IPS-18c (cell line): ENCODE measurements around the gene KRTAP4-9.
"Not testable (repeated sequence)": the region's sequence is repeated elsewhere in the genome, so short reads cannot be mapped to it uniquely, and the experiment has no call there.

Experiments
- H3K4me3 ChIP-seq: 2 replicates; pipeline ENCODE4 v1.7.0; 2013; ENCODE audit warnings: low read depth, mild to moderate bottlenecking, low read length, moderate library complexity; ENCODE audit not compliant: insufficient read depth
- H3K9me3 ChIP-seq: one replicate; pipeline ENCODE4 v1.6.1; 2013; ENCODE audit warnings: mild to moderate bottlenecking, low read length, moderate library complexity; ENCODE audit not compliant: control insufficient read depth, insufficient read depth

The KRTAP4-9 gene

GRCh38 chr17:41084100-41084856 is 20.9 kb upstream of the KRTAP4-9 start, which contains the start of gene KRTAP4-7:
KRTAP4-7 (plus strand) TSS chr17:41084150; CDS start chr17:41084207, 57 bp downstream.
- not testable (repeated sequence) for H3K4me3 ChIP-seq, H3K9me3 ChIP-seq

DNA sequence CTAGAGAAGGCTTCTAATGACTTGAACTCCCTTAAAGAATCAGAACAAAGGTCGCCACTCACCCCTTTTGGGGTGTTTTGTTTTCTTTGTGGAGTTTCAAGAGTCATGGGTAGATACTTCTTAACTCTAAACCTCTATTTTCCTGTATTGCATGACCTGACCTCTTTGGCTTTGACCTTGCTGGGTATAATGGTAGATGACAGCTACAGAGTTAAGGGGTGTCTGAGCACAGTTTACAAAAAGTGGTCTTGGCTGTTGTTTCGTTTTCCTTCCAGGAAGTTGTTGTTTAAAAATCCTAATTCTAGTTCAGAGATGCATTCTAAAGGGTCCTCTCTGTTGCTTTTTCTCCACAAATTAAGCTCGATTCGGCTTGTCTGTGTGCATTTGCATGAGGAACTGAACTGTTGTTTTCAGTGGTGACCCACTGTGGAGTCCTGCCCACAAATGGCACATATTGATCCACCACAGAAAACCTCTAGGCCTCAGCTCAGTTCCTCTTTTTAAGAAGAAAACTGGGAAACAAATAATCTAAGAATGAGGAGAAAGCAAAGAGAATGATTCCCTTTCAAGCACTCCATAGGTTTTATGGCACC is 16.3 kb upstream of the KRTAP4-9 start:
- not testable (repeated sequence) for H3K4me3 ChIP-seq, H3K9me3 ChIP-seq

- Histone ChIP-seq H3K9me3 (no peaks in the 10 kb centered on the region), H3K4me3 (no peak overlapping the region)
Observed at GRCh38 chr17:41096055-41096454, 9.1 kb upstream of the KRTAP4-9 start.

DNA sequence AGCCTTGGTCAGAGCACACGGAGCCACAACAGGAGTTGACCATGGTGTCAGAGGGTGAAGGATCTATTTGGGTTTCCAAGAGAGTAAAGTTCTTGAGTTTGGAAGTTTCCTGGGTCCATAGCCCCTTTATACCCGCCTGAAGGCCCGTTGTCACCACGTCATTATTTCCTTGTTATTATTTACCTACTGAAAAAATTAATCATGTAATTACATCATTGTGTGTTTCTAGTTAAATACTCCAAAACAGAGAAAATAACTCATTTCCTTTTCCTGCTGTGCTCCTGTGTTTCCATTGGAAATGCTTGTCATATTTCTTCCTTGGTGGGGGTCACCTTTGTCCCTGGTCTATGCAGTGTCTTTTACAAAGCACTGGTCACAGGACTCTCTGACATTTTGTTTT is 7.1 kb upstream of the KRTAP4-9 start, which contains the start of gene KRTAP4-8:
TSS of gene KRTAP4-8 (minus strand) at position 101 of the 400 bp plus-strand sequence. CDS start at position 43, 58 bp downstream.
- H3K9me3 ChIP-seq = no peaks in the 10 kb centered on the region
- H3K4me3 ChIP-seq = no peak within 1 kb of the TSS

GRCh38 chr17:41098481-41098880 is 6.7 kb upstream of the KRTAP4-9 start:
- no peak overlapping the region for H3K4me3 ChIP-seq
- H3K9me3 ChIP-seq = no peaks in the 10 kb centered on the region

GRCh38 chr17:41099682-41100480 is 5.3 kb upstream of the KRTAP4-9 start:
- not testable (repeated sequence) for H3K4me3 ChIP-seq, H3K9me3 ChIP-seq

DNA sequence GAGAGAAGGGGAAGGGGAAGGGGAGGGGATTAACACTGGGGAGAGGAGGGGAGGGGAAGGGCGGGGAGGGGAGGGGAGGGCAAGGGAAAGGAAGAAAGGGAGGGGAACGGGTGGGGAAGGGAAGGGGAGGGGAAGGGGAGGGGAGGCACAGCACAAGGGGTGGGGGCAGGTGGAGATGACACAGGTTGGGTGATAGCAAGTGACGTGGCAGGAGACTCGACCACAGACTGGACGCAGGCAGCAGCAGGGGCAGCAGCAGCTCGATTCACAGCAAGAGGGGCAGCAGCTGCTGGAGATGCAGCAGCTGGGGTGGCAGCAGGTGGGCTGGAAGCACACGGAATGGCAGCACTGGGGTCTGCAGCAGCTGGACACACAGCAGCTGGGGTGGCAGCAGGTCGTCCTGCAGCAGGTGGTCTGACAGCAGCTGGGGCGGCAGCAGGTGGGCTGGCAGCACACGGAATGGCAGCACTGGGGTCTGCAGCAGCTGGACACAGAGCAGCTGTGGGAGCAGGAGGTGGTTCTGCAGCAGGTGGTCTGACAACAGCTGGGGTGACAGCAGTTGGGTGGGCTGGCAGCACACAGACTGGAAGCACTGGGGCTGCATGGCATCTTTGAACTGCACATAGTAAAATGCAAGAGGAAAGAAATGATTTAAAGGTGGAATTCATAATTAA is 3.5 kb upstream of the KRTAP4-9 start, which contains the start of gene KRTAP4-16:
TSS of gene KRTAP4-16 (minus strand) at position 624 of the 674 bp plus-strand sequence. CDS start at position 624, 0 bp downstream.
- no peaks in the 10 kb centered on the region for H3K9me3 ChIP-seq
- no peak within 1 kb of the TSS for H3K4me3 ChIP-seq

GRCh38 chr17:41103896-41104295 is 1.3 kb upstream of the KRTAP4-9 start:
- no peaks in the 10 kb centered on the region for H3K9me3 ChIP-seq
- no peak overlapping the region for H3K4me3 ChIP-seq

- H3K9me3 ChIP-seq, H3K4me3 ChIP-seq: not testable (repeated sequence)
Observed at GRCh38 chr17:41104386-41105038, 677 bp upstream of the KRTAP4-9 start.

- peaks cover under 1% of the 10 kb centered on the region for H3K9me3 ChIP-seq
- H3K4me3 ChIP-seq = no peak overlapping the region
Observed at GRCh38 chr17:41107941-41108450, 2.8 kb downstream of the KRTAP4-9 start.

DNA sequence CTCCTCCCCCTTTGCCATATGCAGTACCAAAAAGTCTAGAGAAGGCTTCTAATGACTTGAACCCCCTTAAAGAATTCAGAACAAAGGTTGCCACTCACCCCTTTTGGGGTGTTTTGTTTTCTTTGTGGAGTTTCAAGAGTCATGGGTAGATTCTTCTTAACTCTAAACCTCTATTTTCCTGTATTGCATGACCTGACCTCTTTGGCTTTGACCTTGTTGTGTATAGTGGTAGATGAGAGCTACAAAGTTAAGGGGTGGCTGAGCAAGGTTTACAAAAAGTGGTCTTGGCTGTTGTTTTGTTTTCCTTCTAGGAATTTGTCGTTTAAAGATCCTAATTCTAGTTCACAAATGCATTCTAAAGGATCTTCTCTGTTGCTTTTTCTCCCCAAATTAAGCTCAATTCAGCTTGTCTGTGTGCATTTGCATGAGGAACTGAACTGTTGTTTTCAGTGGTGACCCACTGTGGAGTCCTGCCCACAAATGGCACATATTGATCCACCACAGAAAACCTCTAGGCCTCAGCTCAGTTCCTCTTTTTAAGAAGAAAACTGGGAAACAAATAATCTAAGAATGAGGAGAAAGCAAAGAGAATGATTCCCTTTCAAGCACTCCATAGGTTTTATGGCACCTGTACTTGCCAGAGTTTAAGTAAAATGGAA is 3.7 kb downstream of the KRTAP4-9 start:
- H3K9me3 ChIP-seq, H3K4me3 ChIP-seq: not testable (repeated sequence)

DNA sequence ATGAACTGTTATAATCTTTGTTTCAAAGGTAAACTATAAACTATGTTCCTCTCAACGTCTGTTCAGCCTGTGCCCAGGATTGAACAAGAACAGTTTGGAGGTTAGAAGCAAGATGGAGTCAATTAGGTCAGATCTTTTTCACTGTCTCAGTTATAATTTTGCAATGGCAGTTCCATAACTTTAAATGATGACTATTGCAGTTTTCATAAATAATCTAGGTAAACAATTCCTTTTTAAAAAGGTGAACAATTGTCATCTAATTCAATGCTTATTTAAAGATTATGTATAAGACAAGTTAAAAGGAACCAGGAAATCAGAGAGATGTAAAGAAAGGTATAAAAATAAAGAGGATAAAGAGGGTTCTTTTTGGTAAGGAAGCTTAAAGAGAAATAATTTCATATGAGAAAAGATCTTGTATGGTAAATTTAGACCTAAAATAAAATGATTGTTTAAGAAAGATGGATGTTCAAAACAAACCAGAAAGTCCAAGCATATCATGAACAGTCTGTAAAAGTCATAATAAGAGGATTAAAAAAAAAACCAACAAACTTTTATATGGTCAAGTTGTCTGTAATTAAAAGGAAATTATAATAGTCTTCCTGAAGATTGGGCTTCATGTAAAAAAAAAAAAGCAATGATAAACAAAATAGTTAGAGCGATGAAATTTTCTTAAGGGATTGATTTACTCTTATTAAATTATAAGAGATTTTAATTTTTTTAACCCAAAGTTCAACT is 6.1 kb downstream of the KRTAP4-9 start:
- peaks cover 5% of the 10 kb centered on the region for H3K9me3 ChIP-seq
- no peak overlapping the region for H3K4me3 ChIP-seq

- peaks cover 5% of the 10 kb centered on the region for H3K9me3 ChIP-seq
- H3K4me3 ChIP-seq = no peak overlapping the region
Observed at GRCh38 chr17:41116297-41116696, 11.1 kb downstream of the KRTAP4-9 start.

GRCh38 chr17:41117846-41118386 is 12.7 kb downstream of the KRTAP4-9 start, which contains the start of gene KRTAP4-11:
KRTAP4-11 (minus strand) TSS chr17:41118373; CDS start chr17:41118315, 58 bp downstream.
- not testable (repeated sequence) for H3K4me3 ChIP-seq, H3K9me3 ChIP-seq

DNA sequence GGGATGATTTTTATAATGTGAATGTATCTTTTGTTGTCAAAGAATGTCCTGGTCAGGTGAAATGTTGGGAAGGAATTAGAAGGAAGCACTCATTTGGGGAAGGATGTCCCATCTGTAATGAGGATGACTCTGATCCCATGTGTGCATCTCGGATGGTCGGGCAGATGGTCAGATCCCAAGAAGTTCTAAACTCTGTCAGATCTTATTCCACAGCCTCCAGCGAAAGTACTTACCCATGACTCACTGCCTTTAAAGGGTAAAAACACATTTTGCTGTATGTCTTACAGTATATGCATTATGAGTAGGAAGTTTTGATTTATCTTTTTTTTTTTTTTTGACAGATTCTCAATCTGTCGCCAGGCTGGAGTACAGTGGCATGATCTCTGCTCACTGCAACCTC is 13.5 kb downstream of the KRTAP4-9 start:
- peaks cover 2% of the 10 kb centered on the region for H3K9me3 ChIP-seq
- H3K4me3 ChIP-seq = no peak overlapping the region
